Caco-2 (cell line): ENCODE measurements around the gene CTNND2. TPM values are rescaled to one million over a fixed set of nuclear protein-coding genes. Genes with fewer than 3 reads are reported as not detected.

Source experiments
- BruUV-seq: library from RNA; stranded (reverse); fragments of 400-500 nt; replicated peaks from 2 replicates; lab custom pipeline; 2021; lab: Mats Ljungman, UMichigan
- CTCF ChIA-PET: fragments of 300-600 bp; sonication (Branson Sonifier 250); formaldehyde crosslinking; loops from one replicate; lab custom pipeline; 2022; ENCODE audit warnings: antibody characterized with exemption; lab: Charles Lee
- POLR2A ChIA-PET: fragments of 300-600 bp; sonication (Branson Sonifier 250); formaldehyde crosslinking; loops from one replicate; lab custom pipeline; 2022; ENCODE audit warnings: antibody characterized with exemption; lab: Charles Lee
- DNase-seq, 2 experiments: peaks; one replicate each; pipeline versions ENCODE4 v3.0.0 to v3.0.0-alpha.2; 2020 to 2022
- H3K27me3 ChIP-seq: replicated peaks from 2 replicates; pipeline ENCODE4 v1.6.0; 2011; ENCODE audit warnings: low read length; ENCODE audit not compliant: control insufficient read depth, insufficient read depth
- H3K36me3 ChIP-seq: 2 replicates; pipeline ENCODE4 v1.5.1; 2011; ENCODE audit warnings: low read length; ENCODE audit not compliant: control insufficient read depth, insufficient read depth
- H3K4me1 ChIP-seq: fragments of 250-450 bp; sonication (Bioruptor Pico); 2 replicates; pipeline ENCODE4 v1.5.1; 2020; ENCODE audit warnings: mild to moderate bottlenecking
- H3K4me3 ChIP-seq: 2 replicates; pipeline ENCODE4 v1.5.1; 2011; ENCODE audit warnings: low read depth, mild to moderate bottlenecking, control low read depth, low read length
- H3K9me3 ChIP-seq: fragments of 250-450 bp; sonication (Bioruptor Pico); 2 replicates; pipeline ENCODE4 v1.5.1; 2020; ENCODE audit warnings: mild to moderate bottlenecking, moderate library complexity
- H3K27ac Mint-ChIP-seq: one replicate; pipeline ENCODE4 v1.8.0; 2022; ENCODE audit warnings: mixed read lengths; ENCODE audit not compliant: unreplicated experiment
- H3K27me3 Mint-ChIP-seq: one replicate; pipeline ENCODE4 v1.8.0; 2022; ENCODE audit warnings: mixed read lengths; ENCODE audit not compliant: insufficient read depth, unreplicated experiment
- H3K36me3 Mint-ChIP-seq: one replicate; pipeline ENCODE4 v1.8.0; 2022; ENCODE audit warnings: mild to moderate bottlenecking, mixed read lengths; ENCODE audit not compliant: insufficient read depth, unreplicated experiment
- H3K4me1 Mint-ChIP-seq: one replicate; pipeline ENCODE4 v1.8.0; 2022; ENCODE audit warnings: low read depth, mixed read lengths; ENCODE audit not compliant: unreplicated experiment
- H3K4me3 Mint-ChIP-seq: one replicate; pipeline ENCODE4 v1.8.0; 2022; ENCODE audit warnings: mild to moderate bottlenecking, moderate library complexity, mixed read lengths; ENCODE audit not compliant: unreplicated experiment
- H3K9me3 Mint-ChIP-seq: one replicate; pipeline ENCODE4 v1.8.0; 2022; ENCODE audit warnings: mixed read lengths; ENCODE audit not compliant: unreplicated experiment
- CTCF ChIP-seq, 2 experiments: fragments of 200-600 bp in 1 of 2; IDR thresholded peaks; 1 replicate in 1 of 2; 2 replicates in 1 of 2; pipeline versions ENCODE4 v1.5.1 to v1.8.0; 2011 to 2022; ENCODE audit warnings: antibody characterized with exemption in 1 of 2, control low read depth in 1 of 2, inconsistent platforms in 1 of 2, low read depth in 1 of 2, low read length in 1 of 2, mild to moderate bottlenecking in 1 of 2, moderate library complexity in 1 of 2; ENCODE audit not compliant: insufficient read depth in 1 of 2, severe bottlenecking in 1 of 2, unreplicated experiment in 1 of 2
- intact Hi-C: fragments of 100-400 bp; cut with micrococcal nuclease; formaldehyde crosslinking; loops from one replicate; pipeline ENCODE4 v1.10.0; 2022; ENCODE audit not compliant: unreplicated experiment
- total RNA-seq: library from RNA; stranded (reverse); gene quantifications from 2 replicates; pipeline ENCODE4 v1.2.3, GENCODE V29; 2022

Gene CTNND2
- total RNA-seq, 1 experiment from 2014 or later: 0.32 TPM

- Mint-ChIP-seq H3K4me3 (no peak overlapping the region), H3K9me3 (no peaks in the 10 kb centered on the region), H3K4me1 (no peaks in the 10 kb centered on the region), H3K36me3 (no peaks in the 10 kb centered on the region), H3K27ac (no peak overlapping the region), H3K27me3 (peaks cover 12% of the 10 kb centered on the region)
- intact Hi-C loops: no loop called here
- Histone ChIP-seq H3K9me3 (no peaks in the 10 kb centered on the region), H3K36me3 (no peaks in the 10 kb centered on the region), H3K4me1 (no peaks in the 10 kb centered on the region), H3K27me3 (peaks cover 1% of the 10 kb centered on the region), H3K4me3 (no peak overlapping the region)
- no peak for DNase-seq
- no TSS peak for BruUV-seq
- ChIA-PET CTCF (no interaction called here), POLR2A (no interaction called here)
- TF ChIP-seq CTCF (IDR thresholded peaks at IDR 0.05; ENCODE audit: insufficient read depth in 1 of 2, low read depth in 1 of 2, low read length in 1 of 2, severe bottlenecking in 1 of 2, unreplicated experiment in 1 of 2): no peak
Observed at GRCh38 chr5:10974850-10975249, 929.4 kb downstream of the CTNND2 start.

GRCh38 chr5:10973316-10973715 is 930.9 kb downstream of the CTNND2 start:
- Mint-ChIP-seq H3K27me3 (peaks cover 17% of the 10 kb centered on the region), H3K36me3 (no peaks in the 10 kb centered on the region), H3K9me3 (no peaks in the 10 kb centered on the region), H3K4me3 (no peak overlapping the region), H3K27ac (no peak overlapping the region), H3K4me1 (no peaks in the 10 kb centered on the region)
- no peak for TF ChIP-seq CTCF (IDR thresholded peaks at IDR 0.05; ENCODE audit: insufficient read depth in 1 of 2, low read depth in 1 of 2, low read length in 1 of 2, severe bottlenecking in 1 of 2, unreplicated experiment in 1 of 2)
- Histone ChIP-seq H3K9me3 (no peaks in the 10 kb centered on the region), H3K4me1 (no peaks in the 10 kb centered on the region), H3K27me3 (peaks cover 1% of the 10 kb centered on the region), H3K4me3 (no peak overlapping the region), H3K36me3 (no peaks in the 10 kb centered on the region)
- intact Hi-C loops: no loop called here
- POLR2A ChIA-PET: no interaction called here
- CTCF ChIA-PET: no interaction called here
- BruUV-seq: no TSS peak
- DNase-seq: no peak

GRCh38 chr5:10969684-10970180 is 934.5 kb downstream of the CTNND2 start:
- no peak overlapping the region for H3K4me3 Mint-ChIP-seq
- no peaks in the 10 kb centered on the region for H3K36me3 Mint-ChIP-seq
- BruUV-seq: no TSS peak
- Histone ChIP-seq H3K27me3 (no peaks in the 10 kb centered on the region), H3K4me3 (no peak overlapping the region), H3K4me1 (no peaks in the 10 kb centered on the region), H3K36me3 (no peaks in the 10 kb centered on the region), H3K9me3 (no peaks in the 10 kb centered on the region)
- no peaks in the 10 kb centered on the region for H3K9me3 Mint-ChIP-seq
- POLR2A ChIA-PET: no interaction called here
- H3K4me1 Mint-ChIP-seq: no peaks in the 10 kb centered on the region
- no peak for TF ChIP-seq CTCF (IDR thresholded peaks at IDR 0.05; ENCODE audit: insufficient read depth in 1 of 2, low read depth in 1 of 2, low read length in 1 of 2, severe bottlenecking in 1 of 2, unreplicated experiment in 1 of 2)
- H3K27ac Mint-ChIP-seq: no peak overlapping the region
- DNase-seq: no peak
- CTCF ChIA-PET: no interaction called here
- intact Hi-C loops: no loop called here
- peaks cover 23% of the 10 kb centered on the region for H3K27me3 Mint-ChIP-seq
